HG03103 (cell line): ENCODE results near the gene C5orf34.

ENCODE experiments used
- ATAC-seq: cut with Tn5 transposase; IDR thresholded peaks from one replicate; pipeline ENCODE4 v1.9.1; 2021; ENCODE audit warnings: low read depth; ENCODE audit not compliant: unreplicated experiment

Gene C5orf34

GRCh38 chr5:43437062-43437660, 77.8 kb downstream of the C5orf34 start:
- no peak for ATAC-seq
